WI38 (cell line): Measurements from ENCODE around the gene KCTD5.
A peak's percentile ranks its signal among the peaks of the same experiment; 100 is the strongest.
"Not testable (repeated sequence)": the region's sequence is repeated elsewhere in the genome, so short reads cannot be mapped to it uniquely, and the experiment has no call there.

Source experiments
- H3K4me3 ChIP-seq: 2 replicates; pipeline ENCODE4 v1.5.1; 2011; ENCODE audit warnings: low read depth, mild to moderate bottlenecking, control low read depth, low read length
- CTCF ChIP-seq: IDR thresholded peaks from 2 replicates; pipeline ENCODE4 v1.5.1; 2012; ENCODE audit warnings: low read depth, mild to moderate bottlenecking, control low read depth, low read length

The KCTD5 gene

GRCh38 chr16:2660755-2661373 lies 21.5 kb upstream of the KCTD5 start:
- peak; percentile 49 for TF ChIP-seq CTCF
- H3K4me3 ChIP-seq, result not testable (repeated sequence)

- no peak for TF ChIP-seq CTCF
- no peak overlapping the region for H3K4me3 ChIP-seq
These were observed 18.5 kb upstream of the KCTD5 start for GRCh38 chr16:2663553-2664546.

GRCh38 chr16:2664574-2664982 lies 17.7 kb upstream of the KCTD5 start:
- TF ChIP-seq CTCF, result no peak

GRCh38 chr16:2666671-2667070 lies 15.7 kb upstream of the KCTD5 start:
- not testable (repeated sequence) for H3K4me3 ChIP-seq

More at GRCh38 chr16:2664574-2664982, 17.7 kb upstream of the KCTD5 start:
- H3K4me3 ChIP-seq, result no peak overlapping the region

GRCh38 chr16:2669587-2669986 lies 12.7 kb upstream of the KCTD5 start:
- H3K4me3 ChIP-seq, result not testable (repeated sequence)

- peak; percentile 68 for TF ChIP-seq CTCF
- H3K4me3 ChIP-seq, result not testable (repeated sequence)
These were observed 12.3 kb upstream of the KCTD5 start for GRCh38 chr16:2670017-2670416.

- H3K4me3 ChIP-seq, result not testable (repeated sequence)
These were observed 11.1 kb upstream of the KCTD5 start for GRCh38 chr16:2671193-2671592.

GRCh38 chr16:2671741-2672140 lies 10.6 kb upstream of the KCTD5 start:
- no peak for TF ChIP-seq CTCF
- H3K4me3 ChIP-seq, result no peak overlapping the region
